EL (cell line): ENCODE measurements around the gene C2orf80.
"Not testable (repeated sequence)": the region's sequence is repeated elsewhere in the genome, so short reads cannot be mapped to it uniquely, and the experiment has no call there.

ENCODE experiments used
- DNase-seq: peaks from one replicate; pipeline ENCODE4 v3.0.0-alpha.2; 2016

Gene C2orf80

DNA sequence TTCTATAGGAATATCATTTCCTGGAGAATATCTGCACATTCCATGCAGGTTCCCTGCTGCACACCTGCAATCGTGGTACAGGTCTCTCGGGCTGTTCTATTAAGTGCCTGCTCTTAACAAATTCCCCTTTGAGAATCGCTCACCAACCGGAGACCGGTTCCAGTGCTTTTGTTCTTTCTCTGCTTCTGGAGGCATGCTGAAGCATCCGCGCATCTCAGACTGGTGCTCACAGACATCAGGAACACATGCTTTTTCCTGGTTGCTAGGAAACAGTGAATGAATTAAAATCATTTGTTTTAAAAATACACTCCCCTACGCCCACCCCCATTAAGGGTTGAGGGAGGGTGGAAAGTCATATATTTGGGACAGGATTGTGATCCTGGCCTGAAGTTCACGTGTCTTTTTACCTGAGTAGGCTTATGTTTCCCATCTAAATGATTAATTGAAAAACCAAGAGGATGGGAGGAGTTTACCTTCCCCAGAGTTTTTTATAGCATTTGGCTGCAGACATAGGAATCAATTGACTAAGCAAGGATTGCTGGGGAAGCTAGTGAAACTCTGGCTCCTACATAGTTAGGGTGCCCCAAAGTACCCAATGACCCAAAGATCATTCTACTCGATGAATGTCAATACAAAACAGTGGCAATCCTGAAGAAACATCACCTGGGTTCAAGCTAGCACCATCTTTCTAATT lies at the start of gene C2orf80:
C2orf80 (minus strand) TSS at position 221 of the 694 bp plus-strand sequence. CDS start 3,044 bp downstream, outside the sequence.
- DNase-seq, result no peak

DNA sequence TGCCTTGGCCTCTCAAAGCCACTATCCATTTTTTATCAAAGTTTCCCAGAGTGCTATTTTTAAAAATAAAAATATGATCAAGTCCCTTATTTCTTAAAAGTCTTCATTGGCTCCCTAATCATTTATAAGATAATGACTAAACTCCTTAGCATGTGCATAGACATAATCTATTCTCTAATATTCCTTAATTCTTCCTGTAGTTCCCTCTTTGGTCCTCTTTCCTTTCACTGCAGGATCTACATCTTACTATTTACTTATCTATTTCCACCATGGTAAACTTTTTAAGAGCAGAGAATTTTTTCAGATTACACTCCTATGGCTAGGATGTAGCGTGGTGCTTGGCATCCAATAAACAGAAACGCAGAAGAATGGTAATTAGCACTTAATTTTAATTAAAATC lies 46.0 kb upstream of the C2orf80 start:
- no peak for DNase-seq

- DNase-seq, result no peak
Observed at GRCh38 chr2:208234786-208235185, 45.0 kb upstream of the C2orf80 start.

- DNase-seq, result no peak
Observed at GRCh38 chr2:208228476-208228875, 38.6 kb upstream of the C2orf80 start.

DNA sequence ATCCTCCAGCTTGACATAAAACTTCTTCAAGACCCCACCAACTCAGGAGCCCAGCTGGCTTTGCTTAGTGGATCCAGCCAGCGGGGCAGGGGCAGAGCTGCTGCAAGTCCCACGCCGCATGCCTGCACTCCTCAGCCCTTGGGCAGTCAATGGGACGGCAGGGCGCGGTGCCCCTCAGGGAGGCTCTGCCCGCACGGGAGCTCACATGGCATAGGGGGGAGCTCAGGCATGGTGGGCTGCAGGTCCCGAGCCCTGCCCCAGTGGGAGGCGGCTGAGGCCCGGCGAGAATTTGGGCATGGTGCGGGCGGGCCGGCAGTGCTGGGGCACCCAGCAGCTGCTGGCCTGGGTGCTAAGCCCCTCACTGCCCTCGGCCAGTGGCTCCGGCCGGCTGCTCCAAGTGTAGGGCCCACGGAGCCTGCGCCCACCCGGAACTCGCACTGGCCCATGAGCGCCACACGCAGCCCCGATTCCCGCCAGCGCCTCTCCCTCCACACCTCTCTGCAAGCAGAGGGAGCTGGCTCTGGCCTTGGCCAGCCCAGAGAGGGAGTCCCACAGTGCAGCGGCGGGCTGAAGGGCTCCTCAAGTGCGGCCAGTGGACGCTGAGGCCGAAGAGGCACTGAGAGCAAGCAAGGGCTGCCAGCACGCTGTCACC lies 37.9 kb upstream of the C2orf80 start:
- no peak for DNase-seq

DNA sequence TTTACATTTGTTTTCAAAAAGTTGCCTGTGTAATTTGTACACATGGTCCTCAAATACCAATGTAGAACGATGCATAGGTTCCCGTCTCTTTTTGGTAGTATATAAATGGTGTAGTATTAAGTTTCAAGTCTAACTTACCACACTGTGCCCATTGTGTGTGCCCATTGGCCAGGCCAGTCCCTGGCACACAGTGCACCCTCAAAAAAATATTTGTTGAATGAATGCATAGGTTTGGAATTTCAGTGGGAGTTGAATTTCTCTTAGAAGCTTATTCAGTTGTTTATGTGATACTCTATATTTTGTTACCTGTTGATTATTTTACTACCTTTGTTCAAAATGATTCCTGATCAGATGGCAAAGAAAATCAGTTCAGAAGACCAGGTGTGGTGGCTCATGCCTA lies 35.0 kb upstream of the C2orf80 start:
- DNase-seq, result peak; percentile 36

DNA sequence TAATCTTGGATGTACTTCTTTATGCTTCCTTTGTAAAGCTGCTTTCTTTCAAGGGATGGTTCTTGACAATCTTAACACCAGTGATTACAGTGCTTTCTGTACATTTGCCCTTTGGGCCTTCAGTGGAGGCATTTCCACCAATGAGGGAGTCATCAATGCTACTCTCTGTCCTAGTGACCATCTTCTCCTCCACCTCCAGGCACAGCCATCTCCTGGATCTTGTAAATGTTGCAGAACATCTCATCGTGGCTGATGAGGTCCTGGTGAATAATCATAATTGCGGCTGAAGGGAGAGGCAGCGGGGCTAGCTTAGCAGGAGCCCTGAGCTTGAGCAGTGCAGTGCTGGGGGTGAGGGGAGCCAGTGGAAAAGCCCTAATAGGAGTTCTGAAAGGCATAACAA lies 32.5 kb upstream of the C2orf80 start:
- DNase-seq, result peak; percentile 69

- DNase-seq, result not testable (repeated sequence)
Observed at GRCh38 chr2:208221873-208222272, 32.0 kb upstream of the C2orf80 start.

DNA sequence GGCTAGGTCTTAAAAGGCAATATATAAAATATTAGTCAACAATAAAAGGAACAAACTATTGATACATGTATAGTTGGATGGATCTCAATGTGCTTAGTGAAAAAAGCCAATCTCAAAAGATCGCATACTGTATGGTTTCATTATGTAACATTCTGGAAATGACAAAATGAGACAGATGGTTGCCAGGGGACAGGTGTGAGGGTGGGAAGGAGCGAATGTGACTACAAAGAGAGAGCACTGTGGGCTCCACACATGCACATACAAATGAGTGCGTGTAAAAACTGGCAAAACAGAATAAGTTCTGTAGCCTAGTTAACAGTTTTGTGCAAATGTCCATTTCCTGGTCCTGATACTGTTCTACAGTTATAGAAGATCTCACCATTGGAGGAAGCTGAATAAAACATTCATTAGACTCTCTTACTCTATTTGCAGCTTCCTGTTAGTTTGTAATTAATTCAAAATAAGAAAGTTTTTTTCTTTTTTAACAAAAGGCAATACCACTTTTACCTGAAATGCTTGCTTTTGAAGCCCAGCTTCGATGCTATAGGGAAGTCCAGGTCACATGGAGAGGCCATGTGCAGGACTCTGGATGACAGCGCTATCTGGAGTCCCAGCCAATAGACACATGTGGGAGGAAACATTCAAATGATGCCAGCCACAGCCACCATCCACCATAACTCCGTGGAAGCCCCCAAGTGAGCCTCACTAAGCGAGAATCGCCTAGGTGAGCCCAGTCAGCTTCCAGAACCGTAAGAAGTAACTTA lies 21.0 kb upstream of the C2orf80 start:
- no peak for DNase-seq

DNA sequence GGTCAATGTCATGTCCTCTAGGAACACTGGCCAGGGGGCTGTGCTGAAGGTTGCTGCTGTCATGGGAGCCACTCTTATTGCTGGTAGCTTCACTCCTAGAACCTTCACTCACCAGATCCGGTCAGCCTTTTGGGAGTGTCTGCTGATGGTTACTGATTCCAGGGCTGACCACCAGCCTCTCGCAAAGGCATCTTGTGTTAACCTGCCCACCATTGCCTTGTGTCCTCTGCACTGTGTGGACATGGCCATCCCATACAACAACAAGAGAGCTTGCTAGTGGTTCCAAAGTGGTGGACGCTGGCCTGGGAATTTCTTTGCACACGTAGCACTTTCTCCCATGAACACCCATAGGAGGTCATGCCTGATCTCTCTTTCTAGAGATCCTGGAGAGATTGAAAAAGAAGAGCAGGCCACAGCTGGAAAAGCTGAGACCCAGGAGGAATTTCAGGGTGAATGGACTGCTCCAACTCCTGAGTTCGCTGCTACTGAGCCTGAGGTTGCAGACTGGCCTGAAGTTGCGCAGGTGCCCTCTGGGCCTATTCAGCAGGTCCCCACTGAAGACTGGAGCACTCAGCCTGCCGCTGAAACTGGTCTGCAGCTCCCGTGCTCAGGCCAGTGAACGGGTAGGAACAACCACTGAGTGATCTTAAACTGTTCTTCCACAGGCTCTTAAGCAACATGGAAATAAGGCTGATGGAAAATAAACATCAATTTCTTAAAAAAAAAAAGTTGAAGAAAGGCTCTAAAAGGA lies 18.7 kb upstream of the C2orf80 start:
- DNase-seq, result no peak

DNA sequence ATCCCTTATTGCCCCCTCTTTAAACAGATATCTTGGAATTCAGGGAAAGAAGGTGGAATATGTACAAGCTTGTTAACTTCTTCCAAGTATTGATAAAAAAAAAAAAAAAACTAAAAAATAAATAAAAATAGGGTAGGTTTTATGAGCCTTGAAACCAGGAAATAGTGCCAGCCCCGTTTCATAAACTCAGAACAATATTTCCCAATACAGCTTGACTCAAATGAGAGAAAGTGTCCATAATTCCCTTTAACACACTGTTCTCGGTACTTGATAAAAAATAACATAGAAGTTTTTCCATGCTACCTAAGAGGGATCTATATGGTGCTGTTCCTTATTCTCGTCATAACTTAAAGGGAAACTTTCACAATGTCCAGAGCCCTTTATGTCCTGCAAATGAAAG lies 17.9 kb upstream of the C2orf80 start:
- no peak for DNase-seq

DNA sequence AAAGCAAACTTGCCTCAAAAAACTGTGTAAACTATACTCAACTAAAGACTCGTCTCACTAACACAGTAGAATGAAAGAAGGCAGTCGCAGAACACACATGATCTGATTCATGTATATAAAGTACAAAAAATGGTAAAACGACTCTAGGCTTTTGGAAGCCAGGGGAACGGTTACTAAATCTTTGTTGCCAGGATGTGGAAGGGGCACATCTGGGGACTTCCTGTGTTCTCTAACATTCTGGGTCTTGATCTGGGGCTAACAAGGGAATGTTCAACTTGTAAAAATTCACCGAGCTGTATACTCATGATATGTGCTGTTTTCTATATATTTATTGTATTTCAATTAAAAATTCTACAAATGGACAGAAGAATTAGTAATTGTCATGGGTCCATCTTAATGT lies 14.3 kb upstream of the C2orf80 start:
- DNase-seq, result no peak

DNA sequence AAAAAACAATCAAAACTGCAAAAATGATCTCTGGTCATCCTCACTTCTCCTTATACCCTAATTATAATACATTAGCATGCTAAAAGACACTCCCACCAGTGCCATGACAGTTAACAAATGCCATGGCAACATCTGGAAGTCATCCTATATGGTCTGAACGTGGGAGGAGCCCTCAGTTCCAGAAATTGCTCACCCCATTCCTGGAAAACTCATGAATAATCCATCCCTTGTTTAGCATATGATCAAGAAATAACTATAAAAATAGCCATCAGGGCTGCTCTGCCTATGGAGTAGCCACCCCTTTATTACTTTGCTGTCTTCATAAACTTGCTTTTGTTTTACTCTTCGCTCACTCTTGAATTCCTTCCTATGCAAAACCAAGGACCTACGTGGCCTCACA lies 5.7 kb upstream of the C2orf80 start:
- no peak for DNase-seq

GRCh38 chr2:208192611-208193236 lies 2.9 kb upstream of the C2orf80 start:
- DNase-seq, result no peak

GRCh38 chr2:208189069-208189809 lies 591 bp downstream of the C2orf80 start:
- no peak for DNase-seq

DNA sequence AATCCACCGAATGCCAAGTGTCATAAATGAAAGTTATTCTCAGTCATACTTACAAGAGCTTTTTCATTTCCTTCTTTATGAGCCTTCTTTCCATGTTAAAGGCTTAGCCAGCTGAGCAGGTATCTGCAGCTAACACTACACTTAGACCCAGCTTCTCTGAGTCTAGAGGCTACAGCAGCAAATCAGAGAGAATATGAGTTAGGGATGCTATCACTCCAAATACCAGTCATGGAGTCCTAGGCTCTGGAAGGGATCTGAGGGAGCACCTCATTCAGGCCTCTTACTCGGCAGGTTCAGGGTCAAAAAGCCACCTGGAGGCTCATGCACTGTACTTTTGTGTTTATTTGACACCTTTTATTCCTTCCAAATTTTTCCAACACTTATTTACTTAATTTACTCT lies 2.9 kb downstream of the C2orf80 start:
- no peak for DNase-seq

GRCh38 chr2:208186465-208186864 lies 3.4 kb downstream of the C2orf80 start:
- no peak for DNase-seq

- DNase-seq, result no peak
Observed at GRCh38 chr2:208183972-208184705, 5.7 kb downstream of the C2orf80 start.

DNA sequence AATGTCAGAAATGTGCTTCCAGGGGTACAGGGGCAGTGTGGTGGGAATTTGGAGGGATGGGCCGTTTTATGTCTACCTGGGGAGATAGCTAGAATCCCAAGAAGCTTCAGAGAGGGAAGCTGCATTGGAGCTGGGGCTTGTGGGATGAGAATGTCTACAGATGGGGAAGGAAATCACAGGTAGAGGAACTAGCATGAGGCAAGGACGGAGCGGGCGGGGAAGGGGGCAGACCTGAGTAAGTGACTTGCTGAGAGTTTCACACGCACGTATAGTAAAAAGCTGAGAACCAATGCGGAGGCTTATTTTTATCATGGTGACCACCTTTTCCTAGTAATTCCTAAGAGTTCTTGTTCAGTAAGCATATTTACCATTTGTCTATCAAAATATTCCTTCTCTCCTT lies 6.3 kb downstream of the C2orf80 start:
- no peak for DNase-seq

GRCh38 chr2:208182835-208183234 lies 7.0 kb downstream of the C2orf80 start:
- DNase-seq, result no peak

DNA sequence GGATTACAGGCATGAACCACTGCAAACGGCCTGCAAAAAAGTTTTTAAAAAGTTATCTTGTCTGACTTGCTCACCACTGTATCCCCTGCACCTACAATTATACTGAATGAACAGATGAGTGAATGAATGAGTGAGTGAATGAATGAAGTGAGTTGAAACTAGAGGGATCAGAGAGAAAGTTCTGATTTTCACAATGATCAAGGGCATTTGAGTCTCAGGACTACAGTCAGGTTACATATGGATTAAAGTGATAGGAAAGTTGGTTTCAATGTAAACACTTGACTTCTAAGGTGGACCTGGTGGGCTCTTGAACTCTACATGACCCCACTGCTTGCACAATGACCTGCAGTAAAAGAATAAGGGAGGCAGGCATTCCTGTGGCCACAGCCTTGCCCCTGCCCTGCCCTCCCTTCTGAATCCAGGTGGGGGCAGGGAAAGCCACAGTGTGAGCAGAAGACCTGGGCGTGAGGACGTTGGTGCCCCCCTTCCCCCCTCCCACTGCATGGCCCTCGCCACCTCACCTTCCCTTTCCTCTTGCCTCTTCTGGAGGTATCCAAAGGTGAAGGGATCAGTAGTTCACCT lies 10.7 kb downstream of the C2orf80 start:
- no peak for DNase-seq
